Activated naive CD8-positive, alpha-beta T cell treated with anti-CD3 and anti-CD28 coated beads, Interleukin-2, amount 10 ng/mL, durations not matched to agents 7 days and 5 days (primary cell): ENCODE data around the gene TCL1B. TPM values are rescaled to one million over a fixed set of nuclear protein-coding genes. Genes with fewer than 3 reads are reported as not detected.

ENCODE experiments used
- ATAC-seq: fragments of 150-1000 bp; cut with Tn5 transposase; one replicate; pipeline ENCODE4 v1.10.0; 2021; ENCODE audit warnings: low read depth, moderate library complexity
- POLR2A ChIA-PET: fragments of 350-600 bp; sonication (Branson Sonifier 250); formaldehyde crosslinking; loops from one replicate; lab custom pipeline; 2021; ENCODE audit warnings: antibody characterized with exemption; lab: Charles Lee
- DNase-seq: peaks from one replicate; pipeline ENCODE4 v3.0.0; 2021
- H3K27ac Mint-ChIP-seq: one replicate; pipeline ENCODE4 v1.8.0; 2022; ENCODE audit warnings: mild to moderate bottlenecking, mixed read lengths
- H3K27me3 Mint-ChIP-seq: one replicate; pipeline ENCODE4 v1.8.0; 2022; ENCODE audit warnings: mild to moderate bottlenecking, moderate library complexity, mixed read lengths
- H3K36me3 Mint-ChIP-seq: one replicate; pipeline ENCODE4 v1.8.0; 2021; ENCODE audit warnings: mild to moderate bottlenecking, mixed read lengths
- H3K4me1 Mint-ChIP-seq: one replicate; pipeline ENCODE4 v1.8.0; 2021; ENCODE audit warnings: mixed read lengths
- H3K4me3 Mint-ChIP-seq: one replicate; pipeline ENCODE4 v1.8.0; 2022; ENCODE audit warnings: mild to moderate bottlenecking, moderate library complexity, mixed read lengths
- H3K9me3 Mint-ChIP-seq: one replicate; pipeline ENCODE4 v1.8.0; 2021; ENCODE audit warnings: mixed read lengths
- total RNA-seq, 2 experiments: library from RNA; stranded (reverse); gene quantifications; one replicate each; pipeline ENCODE4 v1.2.3, GENCODE V29; 2021

Gene TCL1B
- total RNA-seq, 2 experiments from 2014 or later = not detected

DNA sequence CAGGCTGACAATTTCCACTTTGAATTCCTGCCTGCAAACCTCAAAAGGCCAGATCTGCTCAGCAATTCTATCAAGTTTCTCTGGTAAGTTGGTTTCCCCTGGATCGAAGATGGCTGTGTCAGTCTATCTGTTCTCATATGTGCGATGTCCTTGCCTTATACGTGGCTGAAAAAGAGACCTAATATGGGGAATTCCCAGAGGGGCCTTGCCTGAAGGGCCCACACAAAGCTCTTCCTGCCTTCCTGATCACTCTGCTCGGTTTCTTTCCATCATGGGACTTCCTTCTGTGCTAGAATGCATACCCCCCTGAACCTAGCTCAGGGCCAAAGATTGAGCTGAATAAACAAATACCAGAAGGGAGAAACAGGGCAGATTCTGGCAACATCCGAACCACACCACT is 13.2 kb downstream of the TCL1B start:
- ATAC-seq (no peak), DNase-seq (no peak)
- Mint-ChIP-seq H3K4me3 (no peak overlapping the region), H3K4me1 (peaks cover 4% of the 10 kb centered on the region), H3K36me3 (no peaks in the 10 kb centered on the region), H3K9me3 (no peaks in the 10 kb centered on the region), H3K27ac (no peak overlapping the region), H3K27me3 (peaks cover 32% of the 10 kb centered on the region)
- POLR2A ChIA-PET = no interaction called here

DNA sequence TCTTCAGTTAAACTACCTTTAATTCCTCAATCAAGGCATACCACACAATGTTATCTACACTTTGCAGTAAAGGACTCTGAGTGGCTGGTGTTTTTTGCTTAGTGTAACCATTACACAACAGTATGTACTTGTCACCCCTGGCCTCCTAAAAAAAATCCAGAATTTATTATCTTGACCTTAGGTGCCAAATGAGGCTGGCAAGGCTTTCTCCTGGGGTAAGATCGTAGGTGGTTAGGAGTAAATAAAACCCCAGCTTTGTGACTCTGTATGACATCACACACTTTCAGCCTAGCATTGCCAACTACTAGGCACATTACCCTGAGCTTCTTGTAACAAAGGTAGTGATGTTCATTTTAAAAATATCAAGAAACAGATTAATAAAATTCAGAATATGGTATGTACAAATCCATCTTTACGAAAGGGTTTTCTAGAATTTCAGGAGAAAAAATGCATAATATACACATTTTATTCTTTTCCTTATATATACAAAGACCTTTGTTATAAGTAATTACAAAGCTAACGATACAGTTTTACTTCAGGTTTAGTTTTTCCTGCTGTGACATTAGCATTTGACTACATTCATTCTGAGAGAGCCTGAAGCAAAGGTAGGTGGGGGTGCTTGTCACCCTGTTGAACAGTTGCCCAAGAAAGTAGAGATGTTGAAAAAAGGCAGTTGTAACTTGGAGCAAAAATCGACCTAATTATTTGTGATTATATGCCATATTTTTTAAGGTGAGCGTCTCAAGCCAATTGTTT is 14.2 kb downstream of the TCL1B start:
- H3K27ac Mint-ChIP-seq = no peak overlapping the region
- DNase-seq = no peak
- POLR2A ChIA-PET = no interaction called here
- H3K36me3 Mint-ChIP-seq = no peaks in the 10 kb centered on the region
- H3K4me1 Mint-ChIP-seq = peaks cover 4% of the 10 kb centered on the region
- H3K27me3 Mint-ChIP-seq = peaks cover 36% of the 10 kb centered on the region
- no peak overlapping the region for H3K4me3 Mint-ChIP-seq
- ATAC-seq = no peak
- no peaks in the 10 kb centered on the region for H3K9me3 Mint-ChIP-seq

DNA sequence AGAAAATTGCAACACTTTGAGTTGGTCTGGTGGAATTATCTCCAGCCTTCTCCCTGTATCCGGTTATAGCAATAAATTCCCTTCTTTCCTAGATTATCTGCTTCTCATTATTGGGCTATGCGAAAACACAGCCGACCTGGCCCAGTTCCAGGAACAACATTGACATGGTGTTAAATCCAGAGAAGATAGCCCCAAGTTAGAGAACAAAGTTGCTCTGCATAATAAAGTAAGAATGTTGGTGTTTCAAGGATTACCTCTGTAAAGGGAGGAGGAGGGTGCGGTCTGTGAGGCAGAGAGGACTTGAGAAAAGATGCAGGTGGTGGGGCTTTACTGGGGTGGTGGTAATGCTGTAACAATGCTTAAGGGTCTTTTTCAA is 15.6 kb downstream of the TCL1B start:
- H3K27me3 Mint-ChIP-seq = peaks cover 34% of the 10 kb centered on the region
- no peaks in the 10 kb centered on the region for H3K36me3 Mint-ChIP-seq
- H3K4me3 Mint-ChIP-seq = no peak overlapping the region
- H3K9me3 Mint-ChIP-seq = no peaks in the 10 kb centered on the region
- H3K4me1 Mint-ChIP-seq = peaks cover 4% of the 10 kb centered on the region
- DNase-seq (no peak), ATAC-seq (no peak)
- no peak overlapping the region for H3K27ac Mint-ChIP-seq
- POLR2A ChIA-PET = no interaction called here

DNA sequence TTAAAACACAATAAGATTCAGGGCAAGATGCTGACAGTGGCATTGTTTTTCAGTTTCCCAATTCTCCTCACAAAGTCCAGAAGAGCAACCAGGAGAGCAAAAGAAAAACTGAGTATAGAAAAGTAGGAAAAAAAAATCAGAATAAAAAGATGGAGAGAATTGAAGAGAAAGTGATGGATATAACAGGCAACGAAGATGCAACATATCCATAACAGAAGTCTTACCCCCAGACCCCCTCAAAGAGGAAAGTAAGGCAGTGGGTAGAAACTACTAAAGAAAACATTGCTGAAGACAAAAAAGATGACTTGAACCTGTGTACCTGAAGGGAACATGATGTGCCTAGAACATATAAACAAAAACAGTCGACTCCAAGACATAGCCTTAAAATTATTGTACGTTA is 17.1 kb downstream of the TCL1B start:
- no peak overlapping the region for H3K27ac Mint-ChIP-seq

DNA sequence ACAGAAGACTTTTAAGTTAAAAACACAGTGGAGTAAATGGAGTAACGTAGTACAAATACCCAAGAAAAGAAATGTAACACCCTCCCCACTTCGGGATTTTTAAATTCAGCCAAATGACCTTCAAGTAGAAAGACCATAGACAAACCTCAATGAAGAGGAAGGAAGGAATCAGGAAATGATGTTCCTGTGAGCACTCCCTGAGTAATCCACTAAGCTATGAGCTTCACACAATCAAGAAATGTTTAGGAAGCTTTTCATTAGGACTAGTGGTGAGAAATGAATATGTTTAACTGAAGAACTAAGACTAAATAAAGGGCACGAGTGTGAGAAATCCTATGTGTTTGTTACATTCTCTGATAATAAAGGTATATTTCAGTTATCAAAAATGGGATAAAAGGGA is 17.6 kb downstream of the TCL1B start:
- H3K4me1 Mint-ChIP-seq = peaks cover 3% of the 10 kb centered on the region
- H3K36me3 Mint-ChIP-seq = no peaks in the 10 kb centered on the region
- DNase-seq (no peak), ATAC-seq (no peak)
- H3K4me3 Mint-ChIP-seq = no peak overlapping the region
- peaks cover 32% of the 10 kb centered on the region for H3K27me3 Mint-ChIP-seq
- H3K27ac Mint-ChIP-seq = no peak overlapping the region
- H3K9me3 Mint-ChIP-seq = no peaks in the 10 kb centered on the region
- POLR2A ChIA-PET = no interaction called here

More for the DNA sequence above, 17.1 kb downstream of the TCL1B start:
- Mint-ChIP-seq H3K36me3 (no peaks in the 10 kb centered on the region), H3K9me3 (no peaks in the 10 kb centered on the region), H3K4me3 (no peak overlapping the region), H3K27me3 (peaks cover 32% of the 10 kb centered on the region), H3K4me1 (peaks cover 3% of the 10 kb centered on the region)
- POLR2A ChIA-PET = no interaction called here
- ATAC-seq = no peak
- DNase-seq = no peak

DNA sequence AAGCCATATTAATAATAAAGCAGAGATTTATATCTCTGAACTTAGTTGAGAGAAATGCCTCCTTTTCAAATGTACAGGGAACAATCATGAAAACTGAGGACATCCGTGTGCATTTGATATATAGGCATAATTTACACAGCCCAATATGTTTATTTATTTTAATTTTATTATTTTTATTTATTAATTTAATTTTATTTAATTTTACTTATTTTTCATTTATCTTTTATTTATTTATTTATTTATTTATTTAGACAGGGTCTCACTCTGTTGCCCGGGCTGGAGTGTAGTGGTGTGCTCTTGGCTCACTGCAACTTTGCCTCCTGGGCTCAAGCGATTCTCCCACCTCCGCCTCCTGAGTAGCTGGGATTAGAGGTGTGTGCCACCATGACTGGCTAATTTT is 19.3 kb downstream of the TCL1B start:
- no peaks in the 10 kb centered on the region for H3K36me3 Mint-ChIP-seq
- ATAC-seq (no peak), DNase-seq (no peak)
- no peaks in the 10 kb centered on the region for H3K4me1 Mint-ChIP-seq
- POLR2A ChIA-PET = no interaction called here
- no peak overlapping the region for H3K27ac Mint-ChIP-seq
- no peak overlapping the region for H3K4me3 Mint-ChIP-seq
- no peaks in the 10 kb centered on the region for H3K9me3 Mint-ChIP-seq
- peaks cover 32% of the 10 kb centered on the region for H3K27me3 Mint-ChIP-seq

DNA sequence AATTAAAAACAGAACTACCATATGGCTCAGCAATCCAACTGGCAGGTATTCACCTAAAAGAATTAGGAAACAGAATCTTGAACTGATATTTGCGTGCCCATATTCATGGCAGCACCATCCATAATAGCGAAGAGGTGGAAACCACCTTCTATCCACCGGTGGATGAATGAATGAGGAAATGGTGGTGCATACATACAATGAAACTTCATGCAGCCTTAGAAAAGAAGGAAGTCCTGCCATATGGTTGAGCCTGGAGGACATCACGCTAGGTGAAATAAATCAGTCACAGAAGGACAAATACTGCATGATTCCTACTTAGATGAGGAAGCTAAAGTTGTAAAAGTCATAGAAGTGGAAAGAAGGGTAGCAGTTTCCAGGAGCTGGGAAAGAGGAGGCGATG is 21.1 kb downstream of the TCL1B start:
- POLR2A ChIA-PET = no interaction called here
- no peaks in the 10 kb centered on the region for H3K36me3 Mint-ChIP-seq
- H3K27me3 Mint-ChIP-seq = peaks cover 29% of the 10 kb centered on the region
- H3K27ac Mint-ChIP-seq = no peak overlapping the region
- no peak for DNase-seq
- no peak overlapping the region for H3K4me3 Mint-ChIP-seq
- H3K9me3 Mint-ChIP-seq = no peaks in the 10 kb centered on the region
- no peaks in the 10 kb centered on the region for H3K4me1 Mint-ChIP-seq
- ATAC-seq = no peak

DNA sequence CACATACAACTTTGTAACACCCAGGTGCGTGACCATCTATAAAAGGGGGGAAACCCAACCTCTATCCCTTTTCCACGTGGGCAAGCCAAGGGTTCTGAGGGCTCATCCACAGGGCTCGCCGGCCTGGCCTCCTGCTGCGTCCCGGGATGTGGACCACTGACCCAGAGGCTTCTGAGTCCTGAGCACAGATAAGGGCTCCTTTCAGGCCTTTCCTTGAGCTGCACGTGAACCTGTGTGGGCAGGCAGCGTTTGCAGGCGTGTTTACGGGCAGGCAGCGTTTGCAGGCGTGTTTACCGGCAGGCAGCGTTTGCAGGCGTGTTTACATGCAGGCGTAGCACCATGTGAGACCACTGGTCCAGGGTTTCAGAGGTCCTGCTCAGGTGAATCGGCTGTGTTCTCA is 23.9 kb downstream of the TCL1B start:
- no peaks in the 10 kb centered on the region for H3K4me1 Mint-ChIP-seq

DNA sequence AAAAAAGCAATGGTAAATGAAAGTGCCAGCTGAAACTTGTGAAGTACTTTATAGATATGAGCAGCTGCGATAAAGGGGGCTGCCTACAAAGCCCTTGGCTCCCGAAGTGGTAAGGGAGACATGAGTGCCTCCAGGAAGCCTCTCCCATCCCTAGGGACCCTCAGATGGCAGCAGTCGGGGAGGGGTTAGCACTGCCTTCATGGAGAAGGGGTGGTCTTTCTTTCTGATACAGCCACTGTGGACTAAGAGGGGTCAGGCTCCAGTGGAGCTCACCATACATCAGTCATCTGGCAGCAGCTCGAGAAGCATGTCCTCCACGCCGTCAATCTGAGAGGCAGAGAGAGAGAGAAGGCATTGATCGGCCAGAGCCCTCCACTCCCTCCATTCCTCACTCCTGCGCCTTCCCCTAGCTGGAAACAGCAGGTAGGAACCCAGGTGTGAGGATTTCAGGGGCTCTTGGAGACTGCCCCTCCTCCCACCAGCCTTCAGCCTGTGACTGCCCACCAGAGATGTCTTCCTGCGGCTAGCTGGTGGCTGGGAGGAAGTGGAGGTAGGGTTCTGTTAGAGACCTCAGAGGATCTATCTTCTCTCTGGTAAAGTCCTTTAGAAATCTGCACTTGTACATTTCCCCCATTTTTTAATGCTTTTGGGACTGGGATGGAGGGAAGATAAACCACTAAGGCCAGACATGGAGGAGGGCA is 25.4 kb downstream of the TCL1B start:
- Mint-ChIP-seq H3K27me3 (peaks cover 36% of the 10 kb centered on the region), H3K36me3 (peaks cover 1% of the 10 kb centered on the region), H3K4me3 (no peak overlapping the region), H3K27ac (no peak overlapping the region), H3K9me3 (no peaks in the 10 kb centered on the region), H3K4me1 (no peaks in the 10 kb centered on the region)
- POLR2A ChIA-PET = no interaction called here
- DNase-seq = no peak
- no peak for ATAC-seq

More for the DNA sequence above, 23.9 kb downstream of the TCL1B start:
- H3K36me3 Mint-ChIP-seq = peaks cover 1% of the 10 kb centered on the region
- POLR2A ChIA-PET = no interaction called here
- H3K27me3 Mint-ChIP-seq = peaks cover 30% of the 10 kb centered on the region
- no peaks in the 10 kb centered on the region for H3K9me3 Mint-ChIP-seq
- no peak overlapping the region for H3K27ac Mint-ChIP-seq
- ATAC-seq (no peak), DNase-seq (no peak)
- H3K4me3 Mint-ChIP-seq = no peak overlapping the region

DNA sequence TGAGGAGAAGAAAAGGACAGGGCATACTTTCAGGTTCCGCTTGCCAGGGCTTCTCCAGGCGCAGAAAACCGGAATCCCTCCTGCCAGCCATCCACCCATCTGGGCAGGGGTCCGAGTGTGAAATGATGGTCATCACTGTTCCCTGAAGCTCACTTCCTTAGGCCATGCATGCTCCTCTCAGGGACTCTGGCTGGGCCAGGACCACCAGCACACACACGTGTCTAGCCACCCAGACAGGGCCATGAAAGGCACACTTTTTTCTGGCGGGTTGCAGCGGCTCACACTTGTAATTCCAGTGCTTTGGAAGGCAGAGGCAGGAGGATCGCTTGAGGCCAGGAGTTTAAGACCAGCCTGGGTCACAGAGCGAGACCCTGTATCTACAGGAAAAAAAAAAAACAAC is 26.2 kb downstream of the TCL1B start:
- H3K27me3 Mint-ChIP-seq = peaks cover 35% of the 10 kb centered on the region
- no peaks in the 10 kb centered on the region for H3K4me1 Mint-ChIP-seq
- H3K4me3 Mint-ChIP-seq = no peak overlapping the region
- peaks cover 1% of the 10 kb centered on the region for H3K36me3 Mint-ChIP-seq
- no peak for DNase-seq
- no peak for ATAC-seq
- H3K9me3 Mint-ChIP-seq = no peaks in the 10 kb centered on the region
- POLR2A ChIA-PET = no interaction called here
- H3K27ac Mint-ChIP-seq = no peak overlapping the region

DNA sequence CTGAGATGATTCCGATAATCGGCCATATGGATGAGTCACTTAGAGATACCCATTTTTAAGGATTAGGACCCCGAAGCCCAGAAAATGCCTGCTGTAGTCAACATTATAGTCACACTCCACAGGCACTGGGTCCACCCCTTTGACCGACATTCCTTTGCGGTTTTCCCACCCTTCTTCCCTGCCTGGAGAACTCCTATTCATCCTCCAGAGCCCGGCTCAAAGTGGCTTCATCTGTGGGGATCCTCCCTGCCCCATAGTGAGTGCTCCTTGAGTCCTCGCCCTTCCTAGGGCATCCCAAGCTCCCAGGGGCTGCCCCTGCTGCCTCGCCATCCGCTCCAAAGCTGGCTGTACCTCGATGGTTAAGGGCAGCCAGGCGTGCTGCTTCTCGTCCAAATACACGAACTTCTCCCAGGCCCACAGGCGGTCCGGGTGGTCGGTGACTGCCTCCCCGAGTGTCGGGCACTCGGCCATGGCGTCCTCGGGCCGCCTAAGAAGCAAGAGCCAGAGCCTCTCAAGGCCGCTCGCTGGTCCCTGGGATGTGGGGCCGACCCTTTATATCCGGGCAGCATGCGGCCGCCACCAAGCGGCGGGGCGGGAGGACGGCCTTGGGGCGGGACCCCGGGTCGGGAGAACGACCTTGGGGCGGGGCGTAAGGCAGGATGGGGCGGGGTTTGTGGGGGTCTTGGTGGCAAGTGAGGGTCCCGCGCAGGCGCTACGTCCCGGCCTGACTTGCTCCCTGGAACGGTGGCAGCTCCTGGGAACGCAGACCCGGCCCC is 27.6 kb downstream of the TCL1B start, which contains the start of gene TCL1A:
Gene TCL1A (minus strand): TSS at position 530 of the 776 bp plus-strand sequence. CDS start 59 bp downstream, at position 471.
- Mint-ChIP-seq H3K36me3 (peaks cover 1% of the 10 kb centered on the region), H3K4me1 (no peaks in the 10 kb centered on the region)
- DNase-seq = no peak

DNA sequence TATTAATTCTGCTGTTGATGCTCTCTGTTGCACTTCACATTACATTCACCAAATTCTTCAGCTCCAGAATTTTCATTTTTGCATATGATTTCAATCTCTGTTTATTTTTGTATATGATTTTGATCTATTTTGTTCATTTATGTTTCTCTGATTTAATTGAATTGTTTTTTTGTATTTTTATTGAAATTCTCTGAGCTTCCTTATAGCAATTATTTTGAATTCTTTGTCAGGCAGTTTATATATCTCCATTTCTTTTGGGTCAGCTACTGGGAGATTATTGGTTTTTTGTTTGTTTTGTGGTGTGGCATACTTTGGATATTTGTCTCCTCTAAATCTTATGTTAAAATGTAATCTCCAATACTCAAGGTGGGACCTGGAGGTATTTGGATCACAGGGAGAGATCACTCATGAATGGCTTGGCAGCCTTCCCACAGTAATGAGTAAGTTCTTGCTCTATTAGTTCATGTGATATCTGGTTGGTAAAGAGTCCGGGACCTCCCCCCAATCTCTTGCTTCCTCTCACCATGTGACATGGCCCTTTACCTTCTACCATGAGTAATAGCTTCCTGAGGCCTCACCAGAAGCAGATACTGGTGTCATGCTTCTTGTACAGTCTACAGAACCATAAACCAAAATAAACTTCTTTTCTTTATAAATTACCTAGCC is 36.4 kb downstream of the TCL1B start:
- H3K36me3 Mint-ChIP-seq = no peaks in the 10 kb centered on the region
- H3K4me1 Mint-ChIP-seq = no peaks in the 10 kb centered on the region
- POLR2A ChIA-PET = no interaction called here
- peaks cover 25% of the 10 kb centered on the region for H3K27me3 Mint-ChIP-seq
- DNase-seq (no peak), ATAC-seq (no peak)
- no peak overlapping the region for H3K27ac Mint-ChIP-seq
- no peak overlapping the region for H3K4me3 Mint-ChIP-seq
- peaks cover 6% of the 10 kb centered on the region for H3K9me3 Mint-ChIP-seq

More for the DNA sequence above, 27.6 kb downstream of the TCL1B start, which contains the start of gene TCL1A:
- Mint-ChIP-seq H3K9me3 (no peaks in the 10 kb centered on the region), H3K4me3 (no peak within 1 kb of the TSS), H3K27me3 (peaks cover 35% of the 10 kb centered on the region), H3K27ac (no peak within 1 kb of the TSS)
- POLR2A ChIA-PET = no interaction called here
- ATAC-seq = no peak

DNA sequence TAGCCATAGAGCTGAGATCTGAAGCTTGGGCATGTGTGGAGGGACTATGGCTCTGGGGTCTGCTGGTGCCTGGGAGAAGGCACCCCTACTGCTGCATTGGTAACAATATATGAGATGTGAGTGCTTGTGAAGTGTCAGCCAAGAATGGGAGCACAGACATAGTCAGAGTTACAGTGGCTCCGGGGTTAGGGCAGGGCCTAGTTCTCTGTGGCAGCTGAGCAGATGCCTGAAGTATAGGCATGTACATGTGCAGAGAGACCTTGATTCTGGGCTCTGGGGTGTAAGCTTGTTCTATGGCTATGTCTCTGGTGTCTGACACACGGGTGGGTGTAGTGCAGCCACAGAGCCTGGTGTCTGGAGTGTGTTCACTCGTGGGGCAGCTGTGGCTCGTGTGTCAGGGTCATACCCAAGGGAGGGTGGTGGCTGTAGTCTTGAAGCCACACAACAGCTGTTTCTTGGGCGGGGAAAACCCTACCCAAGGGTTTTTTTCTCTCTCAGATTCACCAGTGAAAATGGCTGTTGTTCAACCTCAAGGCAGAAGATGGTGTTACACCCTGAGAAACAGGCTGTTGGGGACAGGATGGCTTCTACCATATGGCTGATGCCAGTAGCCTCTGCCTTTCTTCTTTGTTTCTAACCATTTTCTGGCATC is 39.6 kb downstream of the TCL1B start:
- POLR2A ChIA-PET = no interaction called here

More for the DNA sequence above, 39.6 kb downstream of the TCL1B start:
- Mint-ChIP-seq H3K27ac (no peak overlapping the region), H3K9me3 (peaks cover 6% of the 10 kb centered on the region), H3K36me3 (no peaks in the 10 kb centered on the region), H3K27me3 (peaks cover 2% of the 10 kb centered on the region), H3K4me1 (peaks cover 9% of the 10 kb centered on the region), H3K4me3 (no peak overlapping the region)
- ATAC-seq (no peak), DNase-seq (no peak)
